K562 (cell line): ENCODE measurements around the gene TRAPPC4. TPM values are rescaled to one million over a fixed set of nuclear protein-coding genes. Genes with fewer than 3 reads are reported as not detected.
A peak's percentile ranks its signal among the peaks of the same experiment; 100 is the strongest.

Source experiments
- BCLAF1 ChIP-seq, 2 experiments: fragments of 450-650 bp in 1 of 2; IDR thresholded peaks; 2 replicates each; pipeline ENCODE4 v1.6.1; 2011 to 2017; ENCODE audit warnings: low read depth in 2 of 2, antibody characterized with exemption in 1 of 2, borderline replicate concordance in 1 of 2, low read length in 1 of 2, mild to moderate bottlenecking in 1 of 2, mixed read lengths in 1 of 2; ENCODE audit not compliant: control insufficient read depth in 1 of 2
- BHLHE40 ChIP-seq: IDR thresholded peaks from 2 replicates; pipeline ENCODE4 v1.6.1; 2011; ENCODE audit warnings: low read length, improper control_type of control experiment
- CBX5 ChIP-seq: IDR thresholded peaks from 2 replicates; pipeline ENCODE4 v1.6.1; 2014; ENCODE audit warnings: low read depth, borderline replicate concordance
- E2F6 ChIP-seq, 2 experiments: IDR thresholded peaks; 2 replicates each; pipeline ENCODE4 v1.6.1; 2011; ENCODE audit warnings: borderline replicate concordance in 1 of 2, control low read depth in 1 of 2, low read depth in 1 of 2, low read length in 1 of 2, mild to moderate bottlenecking in 1 of 2, mixed read lengths in 1 of 2, moderate library complexity in 1 of 2; ENCODE audit not compliant: insufficient read depth in 1 of 2, insufficient read length in 1 of 2, poor library complexity in 1 of 2, severe bottlenecking in 1 of 2; ENCODE audit errors: extremely low read depth in 1 of 2
- ESRRA ChIP-seq: fragments of 450-650 bp; IDR thresholded peaks from 2 replicates; pipeline ENCODE4 v1.6.1; 2014; ENCODE audit warnings: low read depth, mild to moderate bottlenecking, moderate library complexity, borderline replicate concordance
- ETV5 ChIP-seq: sonication (generic); formaldehyde crosslinking; IDR thresholded peaks from 2 replicates; pipeline ENCODE4 v1.4.0; 2020; ENCODE audit warnings: low read depth, mild to moderate bottlenecking, missing genetic modification reagents
- HNRNPL ChIP-seq: fragments of 200-400 bp; formaldehyde crosslinking; IDR thresholded peaks from 2 replicates; pipeline ENCODE4 v1.6.1; 2017; ENCODE audit warnings: low read depth, mild to moderate bottlenecking, low read length
- RBBP5 ChIP-seq: fragments of 200-600 bp; sonication (generic); IDR thresholded peaks from 2 replicates; pipeline ENCODE4 v1.6.1; 2012; ENCODE audit warnings: borderline replicate concordance, mild to moderate bottlenecking, low read length, control low read depth, inconsistent platforms; ENCODE audit not compliant: insufficient read depth, poor library complexity, severe bottlenecking
- SOX6 ChIP-seq: fragments of 450-650 bp; IDR thresholded peaks from 2 replicates; pipeline ENCODE4 v1.6.1; 2014; ENCODE audit warnings: mild to moderate bottlenecking
- SRF ChIP-seq, 2 experiments: fragments of 250-450, 450-650 bp in 1 of 2; sonication (Bioruptor Pico) in 1 of 2; sonication (generic) in 1 of 2; formaldehyde crosslinking; IDR thresholded peaks; 2 replicates each; pipeline versions ENCODE4 v1.5.0 to v1.5.1; 2020 to 2022; ENCODE audit warnings: mild to moderate bottlenecking in 1 of 2, missing genetic modification reagents in 1 of 2
- XRCC4 ChIP-seq: IDR thresholded peaks from one replicate; pipeline ENCODE4 v1.6.1; 2011; ENCODE audit not compliant: insufficient read depth, insufficient read length; ENCODE audit errors: extremely low read depth
- ZKSCAN1 ChIP-seq: fragments of 150-350 bp; IDR thresholded peaks from 2 replicates; pipeline ENCODE4 v1.6.1; 2016; ENCODE audit warnings: low read depth, low read length
- ZNF324 ChIP-seq: fragments of 250-450 bp; sonication (Bioruptor Pico); IDR thresholded peaks from 2 replicates; pipeline ENCODE4 v1.4.0; 2020; ENCODE audit warnings: mild to moderate bottlenecking
- ZNF740 ChIP-seq, 3 experiments: fragments of 200-800 bp in 1 of 3; sonication (Bioruptor generic) in 1 of 3; sonication (generic) in 1 of 3; formaldehyde crosslinking in 1 of 3; IDR thresholded peaks; 2 replicates each; pipeline versions ENCODE4 v1.6.1 to v1.8.0; 2016 to 2022; ENCODE audit warnings: mild to moderate bottlenecking in 2 of 3, missing compliant biosample characterization in 2 of 3, missing genetic modification characterization in 2 of 3, missing genetic modification reagents in 1 of 3
- ZSCAN32 ChIP-seq: fragments of 450-650 bp; formaldehyde crosslinking; IDR thresholded peaks from 2 replicates; pipeline ENCODE4 v1.4.0; 2020; ENCODE audit warnings: mild to moderate bottlenecking, moderate library complexity
- polyA plus RNA-seq, 8 experiments: library from polyadenylated mRNA; depleted of rRNA in 4 of 8; stranded (reverse) in 5 of 8; unstranded in 3 of 8; fragments of >200 nt; fragmentation: Nextera tagmentation in 2 of 8; fragmentation: Illumina TruSeq in 1 of 8; extraction: Ambion mirVana in 2 of 8; extraction: Trizol in 1 of 8; gene quantifications; 2 replicates each; pipeline versions ENCODE4 v1.2.1 to v1.2.3, GENCODE V29; 2011 to 2014; ENCODE audit warnings: inconsistent platforms in 1 of 8, missing spikeins in 1 of 8
- total RNA-seq, 7 experiments: library from RNA; depleted of rRNA in 6 of 7; stranded (reverse); fragments of >200 nt in 6 of 7; fragmentation: Illumina TruSeq in 2 of 7; extraction: Trizol in 2 of 7; gene quantifications; 2 replicates each; pipeline versions ENCODE4 v1.2.1 to v1.2.3, GENCODE V29; 2011 to 2021; ENCODE audit warnings: low replicate concordance in 1 of 7

The TRAPPC4 gene
- total and polyA plus RNA-seq, 9 of the 15 experiments (the other 6 are each of a cell fraction or from before 2014, with no cell fraction given), result 121 to 524 (median 142) TPM

GRCh38 chr11:119030329-119031047, 11.9 kb downstream of the TRAPPC4 start, which contains the start of gene SLC37A4 (continued):
- TF ChIP-seq RBBP5, result peak; percentile 67
- TF ChIP-seq ZNF324 (CRISPR knock-in tag), result no peak
- no peak for TF ChIP-seq CBX5
- TF ChIP-seq SRF (CRISPR knock-in tag; IDR thresholded peaks at IDR 0.05), result peak in 1 of 2 experiments; percentile 83; a peak in 2 of 4 replicates
- peak; percentile 99 for TF ChIP-seq E2F6 (IDR thresholded peaks at IDR 0.05; ENCODE audit: borderline replicate concordance in 1 of 2, extremely low read depth in 1 of 2, insufficient read depth in 1 of 2, insufficient read length in 1 of 2, low read depth in 1 of 2, low read length in 1 of 2, poor library complexity in 1 of 2, severe bottlenecking in 1 of 2)
- TF ChIP-seq ESRRA, result peak; percentile 39; the same call in 1 of the 2 replicates
- TF ChIP-seq ETV5 (CRISPR knock-in tag), result peak; percentile 23; the same call in 1 of the 2 replicates
- TF ChIP-seq ZKSCAN1, result peak; percentile 65; the same call in 1 of the 2 replicates
- TF ChIP-seq HNRNPL, result no peak
- peak; percentile 56; the same call in 1 of the 2 replicates for TF ChIP-seq SOX6
- 0 out of 4 replicates have a peak, but pooled peaks of 1 of the 2 experiments have one; percentile 72 for TF ChIP-seq BCLAF1 (IDR thresholded peaks at IDR 0.05; ENCODE audit: borderline replicate concordance in 1 of 2, control insufficient read depth in 1 of 2, low read depth in 2 of 2, low read length in 1 of 2)
- TF ChIP-seq ZSCAN32 (CRISPR knock-in tag), result no peak
- peak; percentile 16; the same call in 1 of the 2 replicates for TF ChIP-seq ZNF740 (CRISPR knock-in tag; IDR thresholded peaks at IDR 0.05)
- TF ChIP-seq ZNF740 (tag; IDR thresholded peaks at IDR 0.05), result no peak
- TF ChIP-seq BHLHE40, result peak; percentile 76
- no peak for TF ChIP-seq XRCC4
